ENCODE measurements around the gene CLUH. TPM values are rescaled to one million over a fixed set of nuclear protein-coding genes. Genes with fewer than 3 reads are reported as not detected.

Gene CLUH
- total RNA-seq, 1 experiment from 2014 or later: 175 TPM

DNA sequence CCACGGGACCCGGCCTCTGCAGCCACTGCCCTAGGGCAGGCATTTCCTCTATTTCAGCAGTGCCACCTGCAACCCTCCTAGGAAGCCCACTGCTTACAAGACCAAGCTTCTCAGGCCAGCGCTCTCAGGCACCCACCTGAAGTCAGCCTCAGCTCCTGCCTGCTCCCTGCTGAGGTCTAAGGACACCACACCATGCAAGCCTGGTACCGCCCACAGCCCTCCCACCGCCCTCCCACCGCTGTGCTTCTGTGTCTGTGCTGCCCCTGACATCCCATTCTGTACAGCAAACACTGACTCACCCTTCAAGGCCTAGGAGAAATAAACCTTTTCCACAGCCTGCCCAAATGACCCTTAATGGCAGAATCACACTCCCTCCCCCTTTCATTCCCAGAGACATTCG, 6.3 kb downstream of the CLUH start (continued):
- TF ChIP-seq, protein P1, sequence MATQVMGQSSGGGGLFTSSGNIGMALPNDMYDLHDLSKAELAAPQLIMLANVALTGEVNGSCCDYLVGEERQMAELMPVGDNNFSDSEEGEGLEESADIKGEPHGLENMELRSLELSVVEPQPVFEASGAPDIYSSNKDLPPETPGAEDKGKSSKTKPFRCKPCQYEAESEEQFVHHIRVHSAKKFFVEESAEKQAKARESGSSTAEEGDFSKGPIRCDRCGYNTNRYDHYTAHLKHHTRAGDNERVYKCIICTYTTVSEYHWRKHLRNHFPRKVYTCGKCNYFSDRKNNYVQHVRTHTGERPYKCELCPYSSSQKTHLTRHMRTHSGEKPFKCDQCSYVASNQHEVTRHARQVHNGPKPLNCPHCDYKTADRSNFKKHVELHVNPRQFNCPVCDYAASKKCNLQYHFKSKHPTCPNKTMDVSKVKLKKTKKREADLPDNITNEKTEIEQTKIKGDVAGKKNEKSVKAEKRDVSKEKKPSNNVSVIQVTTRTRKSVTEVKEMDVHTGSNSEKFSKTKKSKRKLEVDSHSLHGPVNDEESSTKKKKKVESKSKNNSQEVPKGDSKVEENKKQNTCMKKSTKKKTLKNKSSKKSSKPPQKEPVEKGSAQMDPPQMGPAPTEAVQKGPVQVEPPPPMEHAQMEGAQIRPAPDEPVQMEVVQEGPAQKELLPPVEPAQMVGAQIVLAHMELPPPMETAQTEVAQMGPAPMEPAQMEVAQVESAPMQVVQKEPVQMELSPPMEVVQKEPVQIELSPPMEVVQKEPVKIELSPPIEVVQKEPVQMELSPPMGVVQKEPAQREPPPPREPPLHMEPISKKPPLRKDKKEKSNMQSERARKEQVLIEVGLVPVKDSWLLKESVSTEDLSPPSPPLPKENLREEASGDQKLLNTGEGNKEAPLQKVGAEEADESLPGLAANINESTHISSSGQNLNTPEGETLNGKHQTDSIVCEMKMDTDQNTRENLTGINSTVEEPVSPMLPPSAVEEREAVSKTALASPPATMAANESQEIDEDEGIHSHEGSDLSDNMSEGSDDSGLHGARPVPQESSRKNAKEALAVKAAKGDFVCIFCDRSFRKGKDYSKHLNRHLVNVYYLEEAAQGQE (IDR thresholded peaks at IDR 0.05; ENCODE audit: low read depth): no peak
- no peak for TF ChIP-seq FOSL1 (IDR thresholded peaks at IDR 0.05; ENCODE audit: low read depth)
- TF ChIP-seq ELF1 (IDR thresholded peaks at IDR 0.05; ENCODE audit: borderline replicate concordance, low read depth): no peak

DNA sequence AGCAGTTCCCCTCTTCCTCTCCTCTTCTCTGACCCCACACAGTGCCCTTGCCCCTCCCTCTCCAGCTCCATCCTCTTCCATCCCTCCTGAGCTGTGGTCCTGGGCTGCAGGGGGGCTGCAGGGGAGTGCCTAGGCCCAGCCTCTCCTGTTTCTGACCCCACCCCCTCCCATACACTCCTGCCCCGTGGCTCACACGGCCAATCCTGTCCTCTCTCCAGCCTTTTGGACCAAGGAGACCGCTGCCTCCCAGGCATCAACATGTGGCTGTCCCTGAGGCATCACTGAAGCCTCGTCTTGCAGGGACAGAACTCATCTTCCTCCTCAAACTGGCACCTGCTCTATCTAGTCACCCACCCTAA, 6.7 kb downstream of the CLUH start:
- Histone ChIP-seq H3K9me2 (ENCODE audit: insufficient read depth) (no peaks in the 10 kb centered on the region), H3K27ac (ENCODE audit: low read depth, low read length) (no peak overlapping the region; the same call in 1 of the 2 replicates), H3K4me1 (ENCODE audit: control insufficient read depth in 1 of 2, insufficient read depth in 2 of 2, low read length in 2 of 2) (peaks cover 18 to 23% of the 10 kb centered on the region in 2 experiments), H3K79me2 (ENCODE audit: insufficient read depth, low read length) (peaks cover 70% of the 10 kb centered on the region), H3K27me3 (ENCODE audit: insufficient read depth, low read length) (no peaks in the 10 kb centered on the region), H3K9me3 (ENCODE audit: control insufficient read depth in 1 of 2, insufficient read depth in 1 of 2, low read depth in 1 of 2, low read length in 2 of 2) (no peaks in the 10 kb centered on the region), H3K4me3 (replicated peaks in 1 of 2; ENCODE audit: low read depth in 1 of 2, low read length in 2 of 2) (no peak overlapping the region), H3K9ac (ENCODE audit: low read length) (no peak overlapping the region), H4K20me1 (ENCODE audit: insufficient read depth) (peaks cover 17% of the 10 kb centered on the region; the same call in 1 of the 2 replicates), H3K36me3 (ENCODE audit: control insufficient read depth in 1 of 2, insufficient read depth in 2 of 2, low read length in 2 of 2) (peaks cover 14 to 46% of the 10 kb centered on the region in 2 experiments), H3K4me2 (ENCODE audit: low read length) (no peak overlapping the region), H2AFZ (ENCODE audit: low read depth, low read length, poor library complexity, severe bottlenecking) (no peak overlapping the region)
- ATAC-seq: no peak
- RAD21 ChIA-PET (ENCODE audit: low non-redundant PET in 1 of 2, low total read pairs in 2 of 2, uncharacterized antibody in 2 of 2, unreplicated experiment in 2 of 2): no interaction called here
- intact Hi-C loops (cut with micrococcal nuclease): no loop called here
- DNase-seq (ENCODE audit: low read depth, low spot score): no peak
- POLR2A ChIA-PET: no interaction called here
- no TSS peak for BruUV-seq (replicated peaks)
- TF ChIP-seq EZH2phosphoT487 (IDR thresholded peaks at IDR 0.05; ENCODE audit: borderline replicate concordance) (no peak), FOSL1 (IDR thresholded peaks at IDR 0.05; ENCODE audit: low read depth) (no peak), EZH2 (IDR thresholded peaks at IDR 0.05) (no peak), SP1 (IDR thresholded peaks at IDR 0.05; ENCODE audit: low read depth) (no peak), POLR2A (IDR thresholded peaks at IDR 0.05; ENCODE audit: borderline replicate concordance, extremely low read depth, insufficient read depth, insufficient read length) (no peak)
- TF ChIP-seq, protein P2, sequence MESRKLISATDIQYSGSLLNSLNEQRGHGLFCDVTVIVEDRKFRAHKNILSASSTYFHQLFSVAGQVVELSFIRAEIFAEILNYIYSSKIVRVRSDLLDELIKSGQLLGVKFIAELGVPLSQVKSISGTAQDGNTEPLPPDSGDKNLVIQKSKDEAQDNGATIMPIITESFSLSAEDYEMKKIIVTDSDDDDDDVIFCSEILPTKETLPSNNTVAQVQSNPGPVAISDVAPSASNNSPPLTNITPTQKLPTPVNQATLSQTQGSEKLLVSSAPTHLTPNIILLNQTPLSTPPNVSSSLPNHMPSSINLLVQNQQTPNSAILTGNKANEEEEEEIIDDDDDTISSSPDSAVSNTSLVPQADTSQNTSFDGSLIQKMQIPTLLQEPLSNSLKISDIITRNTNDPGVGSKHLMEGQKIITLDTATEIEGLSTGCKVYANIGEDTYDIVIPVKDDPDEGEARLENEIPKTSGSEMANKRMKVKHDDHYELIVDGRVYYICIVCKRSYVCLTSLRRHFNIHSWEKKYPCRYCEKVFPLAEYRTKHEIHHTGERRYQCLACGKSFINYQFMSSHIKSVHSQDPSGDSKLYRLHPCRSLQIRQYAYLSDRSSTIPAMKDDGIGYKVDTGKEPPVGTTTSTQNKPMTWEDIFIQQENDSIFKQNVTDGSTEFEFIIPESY (IDR thresholded peaks at IDR 0.05; ENCODE audit: extremely low read depth, insufficient replicate concordance, low read length): no peak
- CTCF ChIA-PET: no interaction called here

Data from HCT116 (cell line).